ENCODE results near the gene ADORA2B.

DNA sequence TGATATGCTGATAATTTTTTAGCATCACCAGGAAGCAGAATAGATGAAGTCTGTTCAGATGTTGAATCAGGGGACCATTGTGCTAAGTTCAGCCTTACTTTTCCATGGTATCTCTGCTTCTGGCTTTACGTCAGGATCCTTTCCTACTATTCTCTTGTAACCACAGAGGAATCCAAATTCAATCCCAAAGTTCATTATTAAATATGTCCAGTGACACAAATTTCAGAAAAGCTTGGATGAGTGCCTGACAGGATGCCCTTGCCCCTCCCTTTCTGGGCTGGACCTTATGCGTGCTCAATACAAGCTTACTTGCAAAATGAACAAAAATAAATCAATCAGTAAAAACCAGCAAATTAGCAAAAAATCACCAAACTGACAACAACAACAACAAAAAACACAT lies 37.6 kb upstream of the ADORA2B start:
- TF ChIP-seq, protein P1, sequence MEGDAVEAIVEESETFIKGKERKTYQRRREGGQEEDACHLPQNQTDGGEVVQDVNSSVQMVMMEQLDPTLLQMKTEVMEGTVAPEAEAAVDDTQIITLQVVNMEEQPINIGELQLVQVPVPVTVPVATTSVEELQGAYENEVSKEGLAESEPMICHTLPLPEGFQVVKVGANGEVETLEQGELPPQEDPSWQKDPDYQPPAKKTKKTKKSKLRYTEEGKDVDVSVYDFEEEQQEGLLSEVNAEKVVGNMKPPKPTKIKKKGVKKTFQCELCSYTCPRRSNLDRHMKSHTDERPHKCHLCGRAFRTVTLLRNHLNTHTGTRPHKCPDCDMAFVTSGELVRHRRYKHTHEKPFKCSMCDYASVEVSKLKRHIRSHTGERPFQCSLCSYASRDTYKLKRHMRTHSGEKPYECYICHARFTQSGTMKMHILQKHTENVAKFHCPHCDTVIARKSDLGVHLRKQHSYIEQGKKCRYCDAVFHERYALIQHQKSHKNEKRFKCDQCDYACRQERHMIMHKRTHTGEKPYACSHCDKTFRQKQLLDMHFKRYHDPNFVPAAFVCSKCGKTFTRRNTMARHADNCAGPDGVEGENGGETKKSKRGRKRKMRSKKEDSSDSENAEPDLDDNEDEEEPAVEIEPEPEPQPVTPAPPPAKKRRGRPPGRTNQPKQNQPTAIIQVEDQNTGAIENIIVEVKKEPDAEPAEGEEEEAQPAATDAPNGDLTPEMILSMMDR (IDR thresholded peaks at IDR 0.05) = no peak
- no peak for TF ChIP-seq POLR2A (IDR thresholded peaks at IDR 0.05)
